ENCODE measurements around the gene NOS1AP.

Gene NOS1AP

GRCh38 chr1:162270016-162270770 is 200.7 kb downstream of the NOS1AP start:
- no peak for DNase-seq

GRCh38 chr1:162271972-162272371 is 202.5 kb downstream of the NOS1AP start:
- DNase-seq, result no peak

- DNase-seq, result no peak
Measured at GRCh38 chr1:162272419-162272818, 202.9 kb downstream of the NOS1AP start.

DNA sequence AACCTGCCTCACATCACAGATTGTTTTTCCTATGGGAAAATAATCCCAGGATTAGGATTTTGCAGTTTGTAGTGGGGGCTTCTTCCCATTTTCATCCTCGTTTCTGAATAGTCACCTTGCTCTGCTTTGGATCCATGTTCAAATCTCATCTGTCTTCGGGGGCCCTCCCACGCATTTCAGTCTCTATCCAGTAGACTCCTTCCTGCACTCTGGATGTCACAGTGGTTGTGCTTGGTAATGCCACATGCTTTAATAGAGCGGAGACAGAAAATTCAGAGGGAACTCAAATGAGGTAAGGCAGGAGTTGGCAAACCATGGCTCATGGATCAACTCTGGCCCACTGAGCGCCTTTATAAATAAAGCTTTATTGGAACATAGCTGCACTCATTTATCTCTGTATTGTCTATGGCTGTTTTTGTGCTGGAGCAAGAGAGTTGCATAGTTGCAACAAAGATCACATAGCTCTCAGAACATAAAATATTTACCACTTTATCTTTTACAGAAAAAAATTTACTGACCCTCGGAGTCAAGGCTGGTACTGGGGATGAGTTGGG is 206.2 kb downstream of the NOS1AP start:
- DNase-seq, result no peak

DNA sequence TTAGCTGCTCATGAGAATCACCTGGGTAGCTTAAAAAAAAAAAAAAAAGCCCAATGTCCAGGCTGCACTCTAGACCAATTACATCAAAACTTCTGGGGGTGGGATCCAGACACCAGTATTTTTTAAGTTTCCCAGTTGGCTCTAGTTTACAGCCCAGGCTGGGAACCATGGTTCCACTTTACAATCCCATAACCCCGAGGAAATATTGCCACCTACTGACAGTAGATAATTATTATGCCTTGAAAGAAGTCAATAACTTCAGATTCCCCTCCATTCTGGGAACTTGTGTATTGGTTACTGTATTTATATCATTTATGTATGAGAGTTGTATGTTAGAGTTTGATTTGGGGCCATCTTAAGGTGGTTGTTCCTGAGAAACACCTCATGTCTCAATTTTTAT is 207.0 kb downstream of the NOS1AP start:
- no peak for DNase-seq

GRCh38 chr1:162279136-162279498 is 209.6 kb downstream of the NOS1AP start:
- no peak for DNase-seq

- no peak for DNase-seq
Measured at GRCh38 chr1:162281426-162281825, 211.9 kb downstream of the NOS1AP start.

DNA sequence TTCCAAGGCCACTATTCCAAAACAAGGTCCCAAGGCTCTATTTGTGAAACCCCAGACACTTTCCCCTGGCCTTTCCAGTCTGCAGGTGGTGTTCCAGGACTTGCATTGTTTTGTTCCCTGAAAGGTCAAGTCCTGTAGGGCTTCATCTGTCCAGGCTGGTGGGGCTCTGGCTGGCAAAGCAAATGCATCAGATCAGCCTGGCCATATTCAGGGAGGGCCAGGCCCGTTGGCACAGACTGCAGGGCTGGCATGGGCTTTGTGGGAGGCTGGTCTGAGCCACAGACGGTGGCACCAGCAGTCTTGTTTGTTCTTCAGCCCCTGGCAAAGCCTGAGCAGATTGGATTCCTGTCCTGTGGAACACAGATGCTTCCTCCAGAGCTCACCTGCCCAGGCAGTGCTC is 214.2 kb downstream of the NOS1AP start:
- DNase-seq, result no peak

- no peak for DNase-seq
Measured at GRCh38 chr1:162284206-162284955, 214.9 kb downstream of the NOS1AP start.

DNA sequence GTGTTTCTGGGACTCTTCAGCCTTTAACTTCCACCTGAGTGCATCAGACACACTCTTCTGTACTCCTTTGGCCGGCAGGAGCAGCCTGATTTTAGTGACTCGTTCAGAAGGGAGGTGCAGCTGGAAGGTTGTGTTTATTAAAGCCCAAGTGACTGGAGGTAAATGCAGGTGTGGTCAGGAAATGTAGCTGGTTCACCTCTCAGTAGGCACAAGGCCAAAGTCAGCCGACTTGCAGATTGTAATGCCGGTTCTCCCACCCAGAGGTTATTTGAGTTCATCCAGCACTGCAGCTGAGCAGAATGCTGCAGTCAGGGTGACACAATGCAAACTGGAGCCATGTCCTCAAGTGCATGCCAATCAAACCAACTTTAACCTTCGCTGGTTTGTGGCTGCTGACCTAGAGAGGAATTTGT is 215.7 kb downstream of the NOS1AP start:
- no peak for DNase-seq

DNA sequence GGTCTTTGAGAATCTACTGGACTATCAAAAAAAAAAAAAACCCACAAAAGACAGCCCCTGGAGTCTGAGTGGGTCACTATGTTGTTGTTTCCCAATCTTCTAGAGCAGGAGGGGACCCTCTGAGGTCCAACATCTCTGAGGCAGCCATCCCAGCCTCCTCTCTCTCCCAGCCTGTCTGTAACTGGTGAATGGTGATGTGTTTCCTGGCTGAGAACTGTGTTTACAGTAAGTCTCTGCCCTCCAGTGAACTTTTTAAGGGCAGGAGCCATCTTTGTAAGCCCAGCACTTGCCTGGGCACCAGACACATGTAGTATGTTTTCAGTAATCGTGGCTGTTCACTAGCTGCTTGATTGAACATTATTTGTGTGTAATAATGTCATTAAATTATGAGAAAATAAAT is 221.5 kb downstream of the NOS1AP start:
- no peak for DNase-seq

- DNase-seq, result no peak
Measured at GRCh38 chr1:162292422-162292849, 222.9 kb downstream of the NOS1AP start.

- DNase-seq, result no peak
Measured at GRCh38 chr1:162293073-162293692, 223.7 kb downstream of the NOS1AP start.

DNA sequence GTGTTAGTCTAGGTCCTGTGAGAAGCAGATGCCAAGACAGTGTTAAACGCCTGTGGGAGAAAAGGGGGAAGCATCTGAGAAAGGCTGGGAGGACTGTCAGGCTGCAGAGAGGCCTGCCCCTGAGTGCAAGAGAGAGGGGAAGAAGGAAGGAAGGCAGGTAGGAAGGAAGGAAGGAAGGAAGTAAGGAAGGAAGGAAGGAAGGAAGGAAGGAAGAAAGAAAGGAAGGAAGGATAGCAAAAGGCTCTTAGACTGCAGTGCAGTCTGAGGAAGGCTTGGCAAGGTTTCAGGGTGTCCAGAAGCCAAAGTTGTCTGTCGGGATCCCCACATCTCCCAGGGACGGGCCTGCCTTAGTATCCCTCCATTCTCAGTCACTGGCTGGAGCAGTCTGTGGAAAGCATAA is 224.5 kb downstream of the NOS1AP start:
- DNase-seq, result no peak

GRCh38 chr1:162297208-162297607 is 227.7 kb downstream of the NOS1AP start:
- no peak for DNase-seq

DNA sequence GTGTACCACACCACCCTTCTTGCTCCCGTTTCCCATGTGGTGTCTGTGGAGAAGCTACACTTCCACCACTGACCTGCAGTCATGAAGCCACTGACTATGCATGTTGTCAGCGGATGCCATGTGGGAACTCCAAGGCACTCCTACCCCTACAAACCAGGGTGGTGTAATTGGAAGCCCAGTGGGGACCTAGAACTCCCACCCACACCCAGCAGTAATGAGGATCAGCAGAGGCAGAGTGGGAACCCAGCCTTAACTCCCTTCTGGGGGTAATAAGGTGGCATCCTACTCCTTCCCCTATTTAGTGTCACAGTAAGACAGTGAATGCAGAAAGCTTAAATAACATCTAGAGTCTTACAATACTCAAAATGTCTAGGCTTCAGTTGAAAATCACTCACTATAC is 228.8 kb downstream of the NOS1AP start:
- DNase-seq, result no peak

- no peak for DNase-seq
Measured at GRCh38 chr1:162299018-162299417, 229.5 kb downstream of the NOS1AP start.

- DNase-seq, result no peak
Measured at GRCh38 chr1:162300057-162300917, 230.8 kb downstream of the NOS1AP start.

DNA sequence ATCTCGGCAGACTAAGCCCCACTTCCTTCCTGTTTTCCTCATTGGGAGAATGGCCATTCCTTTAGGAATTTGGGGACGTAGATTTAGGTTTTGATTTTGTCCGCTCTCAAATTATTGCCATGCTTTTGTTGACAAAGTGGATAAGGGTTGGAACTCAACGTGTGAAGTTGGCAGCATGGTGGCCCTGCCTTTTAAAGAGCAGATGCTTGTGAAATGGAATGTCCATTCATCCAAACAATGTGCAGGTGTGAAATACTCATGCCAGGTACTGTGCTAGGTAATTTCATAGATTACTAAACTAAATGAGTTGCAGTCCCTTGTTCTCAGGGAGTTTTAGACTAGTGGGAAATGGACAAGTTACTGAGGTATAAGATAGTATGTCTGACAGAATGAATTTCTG is 232.2 kb downstream of the NOS1AP start:
- no peak for DNase-seq

DNA sequence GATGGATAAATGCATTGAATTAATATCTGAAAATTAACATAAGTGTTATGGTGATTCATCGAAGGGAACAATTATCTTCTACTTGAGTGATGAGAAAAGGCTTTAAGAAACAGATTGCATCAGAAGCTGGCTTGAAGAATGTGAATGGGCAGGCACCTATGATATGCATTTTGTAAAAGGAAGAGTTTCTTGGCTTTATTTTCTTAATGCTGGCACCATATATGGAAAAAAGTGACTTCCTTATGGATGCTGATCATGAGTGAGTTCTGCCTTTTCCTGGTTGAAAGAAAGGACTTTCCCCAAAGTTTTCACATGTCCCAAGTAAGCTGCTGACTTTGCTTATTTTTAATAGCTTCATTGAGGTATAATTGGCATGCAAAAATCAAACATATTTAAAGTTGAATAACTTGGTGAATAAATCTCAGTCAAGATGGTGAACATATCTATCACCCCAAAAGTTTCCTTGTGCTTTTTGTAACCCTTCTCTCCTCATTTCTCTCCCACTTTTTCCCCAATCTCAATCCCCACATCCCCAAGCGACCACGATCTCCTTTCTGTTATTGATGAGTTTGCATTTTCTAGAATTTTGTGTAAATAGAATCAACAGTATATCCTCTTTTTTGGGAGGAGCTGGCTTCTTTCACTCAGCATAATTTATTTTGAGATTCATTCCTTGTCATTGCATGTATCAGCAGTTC is 233.0 kb downstream of the NOS1AP start:
- no peak for DNase-seq

DNA sequence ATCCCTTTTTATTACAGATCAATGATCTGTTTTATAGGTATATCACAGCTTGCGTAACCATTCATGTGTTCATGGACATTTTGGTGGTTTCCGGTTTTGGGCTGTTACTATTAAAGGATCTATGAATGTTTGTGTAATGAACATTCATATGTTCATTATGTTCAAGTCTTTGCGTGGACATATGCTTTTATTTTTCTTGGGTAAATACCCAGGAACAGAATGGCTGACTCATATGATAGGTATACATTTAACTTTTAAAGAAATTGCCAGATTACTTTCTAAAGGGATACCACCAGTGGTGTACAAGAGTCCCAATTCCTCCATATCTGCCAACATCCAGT is 233.5 kb downstream of the NOS1AP start:
- no peak for DNase-seq

- DNase-seq, result no peak
Measured at GRCh38 chr1:162304736-162305135, 235.2 kb downstream of the NOS1AP start.
